Heart right ventricle (tissue), 16 donors: ENCODE measurements around the gene PRICKLE1. TPM values are rescaled to one million over a fixed set of nuclear protein-coding genes. Genes with fewer than 3 reads are reported as not detected.

Source experiments
- ATAC-seq, 8 donors: fragments of 200-7000 bp; cut with Tn5 transposase; one replicate each; pipeline ENCODE4 v1.9.1; 2020; ENCODE audit warnings: mild to moderate bottlenecking in 8 of 8, moderate library complexity in 8 of 8, moderate number of reproducible peaks in 1 of 8
- DNase-seq, 2 donors: peaks; one replicate each; pipeline ENCODE4 v3.0.0-alpha.2; 2020
- H3K27ac ChIP-seq, 10 donors: fragments of 200-600 bp; sonication (generic) in 2 of 10; one replicate each; pipeline versions ENCODE4 v1.5.0 to v1.8.0; 2020 to 2022; ENCODE audit warnings: mild to moderate bottlenecking in 3 of 10
- H3K27me3 ChIP-seq, 7 donors: fragments of 200-600 bp; one replicate each; pipeline ENCODE4 v1.8.0; 2021 to 2022; ENCODE audit warnings: mild to moderate bottlenecking in 2 of 7
- H3K36me3 ChIP-seq, 9 donors: fragments of 200-600 bp; sonication (generic) in 1 of 9; one replicate each; pipeline versions ENCODE4 v1.5.0 to v1.8.0; 2020 to 2022; ENCODE audit warnings: mild to moderate bottlenecking in 2 of 9
- H3K4me1 ChIP-seq, 9 donors: fragments of 200-600 bp; sonication (generic) in 1 of 9; one replicate each; pipeline versions ENCODE4 v1.5.0 to v1.8.0; 2020 to 2022; ENCODE audit warnings: mild to moderate bottlenecking in 4 of 9
- H3K4me3 ChIP-seq, 10 donors: fragments of 200-600 bp; sonication (generic) in 2 of 10; one replicate each; pipeline versions ENCODE4 v1.5.0 to v1.8.0; 2020 to 2022; ENCODE audit warnings: mild to moderate bottlenecking in 7 of 10, moderate library complexity in 2 of 10
- H3K9me3 ChIP-seq, 11 donors: fragments of 200-600 bp in 10 of 11; sonication (generic) in 2 of 11; one replicate each; pipeline versions ENCODE4 v1.5.0 to v1.8.0; 2013 to 2022; ENCODE audit warnings: mild to moderate bottlenecking in 2 of 11, control low read depth in 1 of 11, moderate library complexity in 1 of 11
- CTCF ChIP-seq, 9 donors: fragments of 200-600 bp; sonication (generic) in 2 of 9; IDR thresholded peaks; one replicate each; pipeline versions ENCODE4 v1.5.0 to v1.8.0; 2021 to 2022; ENCODE audit warnings: antibody characterized with exemption in 9 of 9, mild to moderate bottlenecking in 5 of 9, moderate library complexity in 1 of 9
- WGBS, 2 donors: extraction: QIAGEN DNeasy Blood & Tissue Kit; methylation state at CpG; one replicate each; pipeline ENCODE4 v1.1.7; 2013; ENCODE audit warnings: inconsistent platforms in 1 of 2; 5-methylcytosine and 5-hydroxymethylcytosine counted together
- intact Hi-C, 10 donors: fragments of 100-400 bp; cut with DNase I; formaldehyde crosslinking; loops; one replicate each; pipeline versions ENCODE4 v1.11.1 to v1.14.2; 2022
- polyA plus RNA-seq, 2 donors: library from polyadenylated mRNA; stranded (reverse); fragments of 200-250 nt; gene quantifications; one replicate each; pipeline ENCODE4 v1.2.3, GENCODE V29; 2013
- total RNA-seq, 10 donors: library from RNA; stranded (reverse); fragmentation: NEBNext Ultra II Directional in 3 of 10; extraction: Animal tissue kit (Norgen Biotek cat#: 25700) in 3 of 10; gene quantifications; one replicate each; pipeline versions ENCODE4 v1.2.1 to v1.2.4, GENCODE V29; 2021 to 2023
- donor health status: Arrhythmogenic right ventricular cardiomyopathy.
- donor health status: ischemic (EF 13 %, LVEDD 7.1; RV severe dilation, severe dysfunction).
- donor health status: healthy with polysubstance abuse.
- donor health status: DM: no; HTN: yes; CAD: no.
- donor health status: DM: no; HTN: no; CAD: no.
- donor health status: ischemic (EF 25% LVEDD 6.9; RV normal size, moderate dysfunction).
- donor health status: ischemic (EF 25% LVEDD 5.7; RV mildly dilated, moderate dysfunction).
- donor health status: healthy.
- donor health status: DM: yes; HTN: yes; CAD: no.
- donor health status: Ischemic cardiomyopathy.
- donor health status: ischemic (EF 35%, LVEDD 5.7; RV mildly dilated, moderate dysfunction).
- donor health status: nonischemic (EF 11% LVEDD 7.7; RV severe dilation, severe dysfunction).
- donor health status: DM: yes; HTN: yes; CAD: no.
- donor health status: PGD.
- donor health status: ischemic (EF 29% LVEDD 5.4; RV normal size, mild dysfunction).
- donor health status: nonischemic (EF 23%, LVEDD 6.1; RV moderate dilation, normal function).

The PRICKLE1 gene
- total and polyA plus RNA-seq, 12 donors = 2.9 to 36.9 (median 17.8) TPM

GRCh38 chr12:42481368-42481767 lies 108.2 kb downstream of the PRICKLE1 start:
- TF ChIP-seq CTCF (IDR thresholded peaks at IDR 0.05) = no peak
- intact Hi-C loops = loop anchor here in 8 of 10 donors (5.0 to 10.0 kb wide), 5 partner anchors 86 to 856 kb away; no protein-coding TSS in a partner anchor
- WGBS, 2 donors = 31 to 68% methylated on average over 1 of the region's 1 CpG
- no peaks in the 10 kb centered on the region for H3K36me3 ChIP-seq
- H3K4me1 ChIP-seq = peaks cover 0 to 71% (median 34%) of the 10 kb centered on the region in 9 donors
- H3K27me3 ChIP-seq = peaks cover 0 to 44% (median 0%) of the 10 kb centered on the region in 7 donors
- no peaks in the 10 kb centered on the region for H3K9me3 ChIP-seq
- H3K4me3 ChIP-seq = peak overlapping the region in 5 of 10 donors; percentile 81 to 88 (median 84)
- ATAC-seq (no peak), DNase-seq (no peak)
- peak overlapping the region in 9 of 10 donors; percentile 11 to 97 (median 93) for H3K27ac ChIP-seq

GRCh38 chr12:42477941-42478340 lies 111.6 kb downstream of the PRICKLE1 start:
- DNase-seq (no peak), ATAC-seq (no peak)
- WGBS, 2 donors = 63 to 65% methylated on average over 1 of the region's 1 CpG
- Histone ChIP-seq H3K36me3 (no peaks in the 10 kb centered on the region), H3K9me3 (no peaks in the 10 kb centered on the region), H3K4me3 (no peak overlapping the region), H3K4me1 (peaks cover 11 to 76% (median 49%) of the 10 kb centered on the region in 9 donors), H3K27ac (no peak overlapping the region), H3K27me3 (peaks cover 0 to 17% (median 0%) of the 10 kb centered on the region in 7 donors)
- intact Hi-C loops = loop anchor here in 3 of 10 donors (10.0 kb wide), 3 partner anchors 333 to 857 kb away; partner anchors contain the start of gene GXYLT1 (in 1 of the 3)
- TF ChIP-seq CTCF (IDR thresholded peaks at IDR 0.05) = no peak

GRCh38 chr12:42475106-42475505 lies 114.4 kb downstream of the PRICKLE1 start:
- peak overlapping the region in 1 of 10 donors; percentile 0 for H3K27ac ChIP-seq
- H3K4me1 ChIP-seq = peaks cover 15 to 77% (median 48%) of the 10 kb centered on the region in 9 donors
- H3K9me3 ChIP-seq = no peaks in the 10 kb centered on the region
- ATAC-seq (no peak), DNase-seq (no peak)
- peaks cover 0 to 22% (median 2%) of the 10 kb centered on the region in 9 donors for H3K36me3 ChIP-seq
- intact Hi-C loops = loop anchor here in 3 of 10 donors (10.0 kb wide), 3 partner anchors 330 to 860 kb away; partner anchors contain the start of gene GXYLT1 (in 1 of the 3)
- TF ChIP-seq CTCF (IDR thresholded peaks at IDR 0.05) = no peak
- H3K4me3 ChIP-seq = no peak overlapping the region
- 45 to 58% methylated on average over 3 of the region's 3 CpGs for WGBS, 2 donors
- H3K27me3 ChIP-seq = no peaks in the 10 kb centered on the region

GRCh38 chr12:42474391-42474790 lies 115.2 kb downstream of the PRICKLE1 start:
- intact Hi-C loops = loop anchor here in 3 of 10 donors (10.0 kb wide), 3 partner anchors 330 to 860 kb away; partner anchors contain the start of gene GXYLT1 (in 1 of the 3)

More at GRCh38 chr12:42474391-42474790, 115.2 kb downstream of the PRICKLE1 start:
- Histone ChIP-seq H3K27ac (peak overlapping the region in 1 of 10 donors; percentile 0), H3K9me3 (no peaks in the 10 kb centered on the region), H3K36me3 (peaks cover 0 to 29% (median 9%) of the 10 kb centered on the region in 9 donors), H3K4me3 (no peak overlapping the region), H3K27me3 (no peaks in the 10 kb centered on the region), H3K4me1 (peaks cover 15 to 71% (median 52%) of the 10 kb centered on the region in 9 donors)
- DNase-seq (no peak), ATAC-seq (peak in 3 of 8 donors; percentile 54 to 75 (median 70))
- WGBS, 2 donors = 56 to 59% methylated on average over 2 of the region's 2 CpGs
- no peak for TF ChIP-seq CTCF (IDR thresholded peaks at IDR 0.05)
